ENCODE measurements around the gene SEMA3E.

- TF ChIP-seq, protein P1, sequence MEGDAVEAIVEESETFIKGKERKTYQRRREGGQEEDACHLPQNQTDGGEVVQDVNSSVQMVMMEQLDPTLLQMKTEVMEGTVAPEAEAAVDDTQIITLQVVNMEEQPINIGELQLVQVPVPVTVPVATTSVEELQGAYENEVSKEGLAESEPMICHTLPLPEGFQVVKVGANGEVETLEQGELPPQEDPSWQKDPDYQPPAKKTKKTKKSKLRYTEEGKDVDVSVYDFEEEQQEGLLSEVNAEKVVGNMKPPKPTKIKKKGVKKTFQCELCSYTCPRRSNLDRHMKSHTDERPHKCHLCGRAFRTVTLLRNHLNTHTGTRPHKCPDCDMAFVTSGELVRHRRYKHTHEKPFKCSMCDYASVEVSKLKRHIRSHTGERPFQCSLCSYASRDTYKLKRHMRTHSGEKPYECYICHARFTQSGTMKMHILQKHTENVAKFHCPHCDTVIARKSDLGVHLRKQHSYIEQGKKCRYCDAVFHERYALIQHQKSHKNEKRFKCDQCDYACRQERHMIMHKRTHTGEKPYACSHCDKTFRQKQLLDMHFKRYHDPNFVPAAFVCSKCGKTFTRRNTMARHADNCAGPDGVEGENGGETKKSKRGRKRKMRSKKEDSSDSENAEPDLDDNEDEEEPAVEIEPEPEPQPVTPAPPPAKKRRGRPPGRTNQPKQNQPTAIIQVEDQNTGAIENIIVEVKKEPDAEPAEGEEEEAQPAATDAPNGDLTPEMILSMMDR (IDR thresholded peaks at IDR 0.05), result no peak
- TF ChIP-seq RFX5 (IDR thresholded peaks at IDR 0.05; ENCODE audit: low read length), result no peak
- no peak for TF ChIP-seq EP300 (IDR thresholded peaks at IDR 0.05; ENCODE audit: borderline replicate concordance in 1 of 2, low read depth in 1 of 2, low read length in 1 of 2)
- no peak for TF ChIP-seq SIN3A (IDR thresholded peaks at IDR 0.05; ENCODE audit: borderline replicate concordance, low read depth, low read length)
- TF ChIP-seq RCOR1 (IDR thresholded peaks at IDR 0.05; ENCODE audit: low read length), result no peak
- TF ChIP-seq JUND (IDR thresholded peaks at IDR 0.05), result no peak
- no peak for TF ChIP-seq RXRA (IDR thresholded peaks at IDR 0.05; ENCODE audit: borderline replicate concordance, low read depth)
- no peak for TF ChIP-seq RAD21 (IDR thresholded peaks at IDR 0.05; ENCODE audit: low read length)
- no peak for TF ChIP-seq TAF1 (IDR thresholded peaks at IDR 0.05; ENCODE audit: borderline replicate concordance, low read depth, low read length)
Measured at GRCh38 chr7:83339907-83340306, 309.0 kb downstream of the SEMA3E start.

Data from SK-N-SH (cell line).